Brain microvascular endothelial cell (primary cell): ENCODE data around the gene RPTN.

ENCODE experiments used
- DNase-seq: peaks from one replicate; pipeline ENCODE4 v3.0.0-alpha.2; 2020
- H3K27ac ChIP-seq: fragments of 250-450 bp; sonication (Bioruptor Pico); 2 replicates; pipeline ENCODE4 v1.5.1; 2020; ENCODE audit warnings: mild to moderate bottlenecking, moderate library complexity
- H3K27me3 ChIP-seq: fragments of 250-450 bp; sonication (Bioruptor Pico); replicated peaks from 2 replicates; pipeline ENCODE4 v1.5.1; 2020; ENCODE audit warnings: mild to moderate bottlenecking
- H3K36me3 ChIP-seq: fragments of 250-450 bp; sonication (Bioruptor Pico); replicated peaks from 2 replicates; pipeline ENCODE4 v1.5.1; 2020; ENCODE audit warnings: mild to moderate bottlenecking
- H3K4me3 ChIP-seq: 2 replicates; pipeline ENCODE4 v1.5.1; 2011; ENCODE audit warnings: low read depth, mild to moderate bottlenecking, control low read depth, low read length, moderate library complexity
- in situ Hi-C: cut with HindIII; loops from 2 replicates; pipeline ENCODE4 v1.10.0; 2017; ENCODE audit warnings: low sequenced_read_pairs, low pct_ligation_motif_present
- TF ChIP-seq, protein P1 (sequence below): IDR thresholded peaks from 2 replicates; pipeline ENCODE4 v1.5.1; 2011; ENCODE audit warnings: low read depth, mild to moderate bottlenecking, moderate library complexity, low read length, control low read depth, inconsistent platforms; ENCODE audit errors: missing control alignments

RPTN gene

DNA sequence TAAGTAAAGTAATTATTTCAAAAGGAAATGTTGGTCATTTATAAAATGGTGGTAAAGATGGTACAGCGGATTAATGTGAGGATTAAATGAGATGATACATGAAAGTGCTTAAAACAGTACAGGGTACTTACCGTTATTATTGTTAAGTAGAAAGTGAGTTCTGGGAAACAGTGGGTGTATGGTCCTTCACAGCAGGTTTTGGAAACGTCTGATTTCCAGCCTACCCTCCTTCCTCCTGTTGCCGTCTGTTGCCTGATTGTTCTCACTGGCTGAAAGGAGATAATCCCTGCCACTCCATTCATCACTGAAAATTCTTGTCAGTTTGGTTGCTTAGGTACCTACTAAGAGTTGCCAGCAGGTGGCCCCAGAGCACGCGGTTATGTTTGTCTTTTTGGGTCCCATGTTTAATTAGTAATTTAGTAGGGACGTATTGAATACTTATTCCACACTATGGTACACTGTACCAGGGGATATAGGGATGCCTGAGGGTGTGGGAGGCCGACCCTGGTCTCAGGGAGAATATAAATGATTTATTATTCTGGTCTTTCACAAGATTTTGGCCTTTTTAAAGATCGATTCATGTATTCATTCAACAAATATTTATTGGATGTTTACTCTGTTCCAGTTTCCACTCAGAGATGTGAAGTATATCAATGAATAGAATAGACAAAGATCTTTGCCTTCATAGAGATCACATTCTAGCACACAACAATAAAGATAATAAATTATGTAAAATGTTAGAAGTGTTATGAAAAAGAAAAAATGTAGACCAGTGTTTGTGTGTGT, 30.8 kb upstream of the RPTN start:
- peak overlapping the region; percentile 57 for H3K4me3 ChIP-seq
- peak; percentile 64 for DNase-seq
- no peaks in the 10 kb centered on the region for H3K27me3 ChIP-seq
- H3K27ac ChIP-seq, result no peak overlapping the region
- H3K36me3 ChIP-seq, result no peaks in the 10 kb centered on the region
- in situ Hi-C loops, result no loop called here
- TF ChIP-seq, protein P1, sequence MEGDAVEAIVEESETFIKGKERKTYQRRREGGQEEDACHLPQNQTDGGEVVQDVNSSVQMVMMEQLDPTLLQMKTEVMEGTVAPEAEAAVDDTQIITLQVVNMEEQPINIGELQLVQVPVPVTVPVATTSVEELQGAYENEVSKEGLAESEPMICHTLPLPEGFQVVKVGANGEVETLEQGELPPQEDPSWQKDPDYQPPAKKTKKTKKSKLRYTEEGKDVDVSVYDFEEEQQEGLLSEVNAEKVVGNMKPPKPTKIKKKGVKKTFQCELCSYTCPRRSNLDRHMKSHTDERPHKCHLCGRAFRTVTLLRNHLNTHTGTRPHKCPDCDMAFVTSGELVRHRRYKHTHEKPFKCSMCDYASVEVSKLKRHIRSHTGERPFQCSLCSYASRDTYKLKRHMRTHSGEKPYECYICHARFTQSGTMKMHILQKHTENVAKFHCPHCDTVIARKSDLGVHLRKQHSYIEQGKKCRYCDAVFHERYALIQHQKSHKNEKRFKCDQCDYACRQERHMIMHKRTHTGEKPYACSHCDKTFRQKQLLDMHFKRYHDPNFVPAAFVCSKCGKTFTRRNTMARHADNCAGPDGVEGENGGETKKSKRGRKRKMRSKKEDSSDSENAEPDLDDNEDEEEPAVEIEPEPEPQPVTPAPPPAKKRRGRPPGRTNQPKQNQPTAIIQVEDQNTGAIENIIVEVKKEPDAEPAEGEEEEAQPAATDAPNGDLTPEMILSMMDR, result peak; percentile 86

DNA sequence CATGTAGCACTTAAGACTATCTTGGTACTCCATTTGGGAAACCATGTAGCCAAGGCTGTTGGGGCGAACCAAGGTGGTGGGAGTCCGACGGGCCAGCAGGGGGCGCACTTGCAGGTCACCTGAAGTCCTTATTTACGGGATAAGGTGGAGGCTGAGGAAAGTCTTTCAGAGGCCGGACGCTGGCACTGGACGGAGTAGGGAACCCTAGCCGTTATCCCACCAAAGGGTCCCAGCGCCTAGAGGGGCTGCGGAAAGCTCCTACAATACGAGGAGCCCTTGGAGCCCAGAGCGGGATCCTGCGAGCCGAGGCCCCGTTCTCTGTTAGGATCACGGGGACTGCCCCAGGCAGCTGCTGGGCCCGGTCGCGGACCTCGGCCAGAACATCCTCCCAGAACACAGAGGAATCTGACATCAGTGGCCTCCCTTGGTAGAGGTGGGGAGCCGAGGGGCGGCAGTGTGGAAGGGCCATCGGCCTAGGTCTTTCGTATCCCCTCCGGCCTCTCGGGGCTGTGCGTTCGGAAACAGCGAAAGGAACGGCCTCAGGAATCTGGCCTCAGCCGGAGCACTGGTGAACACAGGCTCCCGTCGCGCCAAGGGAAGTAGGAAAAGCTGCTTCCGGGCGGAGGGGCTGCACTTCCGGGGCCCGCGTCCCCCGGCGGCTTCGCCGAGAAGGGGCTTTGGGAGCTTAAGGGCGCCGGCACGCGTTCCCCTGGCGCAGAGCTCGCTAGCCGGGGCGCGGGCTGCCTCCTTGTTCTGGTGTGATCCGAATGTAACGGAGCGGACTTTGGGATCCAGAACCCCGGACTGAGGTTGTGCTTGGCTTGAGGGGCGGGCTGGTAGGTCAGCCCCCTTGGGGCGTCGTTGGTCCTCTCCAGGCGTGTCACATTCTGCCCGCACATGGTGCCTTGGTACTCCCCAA, 29.9 kb upstream of the RPTN start:
- DNase-seq, result peak; percentile 40
- Histone ChIP-seq H3K27ac (no peak overlapping the region), H3K4me3 (peak overlapping the region; percentile 57), H3K36me3 (no peaks in the 10 kb centered on the region), H3K27me3 (no peaks in the 10 kb centered on the region)
- in situ Hi-C loops, result no loop called here
- TF ChIP-seq, protein P1, result peak; percentile 93

- Histone ChIP-seq H3K27ac (no peak overlapping the region), H3K36me3 (no peaks in the 10 kb centered on the region), H3K27me3 (no peaks in the 10 kb centered on the region), H3K4me3 (no peak overlapping the region)
- no peak for DNase-seq
- in situ Hi-C loops, result no loop called here
- TF ChIP-seq, protein P1, result no peak
Measured at GRCh38 chr1:152186556-152187285, 27.7 kb upstream of the RPTN start.

DNA sequence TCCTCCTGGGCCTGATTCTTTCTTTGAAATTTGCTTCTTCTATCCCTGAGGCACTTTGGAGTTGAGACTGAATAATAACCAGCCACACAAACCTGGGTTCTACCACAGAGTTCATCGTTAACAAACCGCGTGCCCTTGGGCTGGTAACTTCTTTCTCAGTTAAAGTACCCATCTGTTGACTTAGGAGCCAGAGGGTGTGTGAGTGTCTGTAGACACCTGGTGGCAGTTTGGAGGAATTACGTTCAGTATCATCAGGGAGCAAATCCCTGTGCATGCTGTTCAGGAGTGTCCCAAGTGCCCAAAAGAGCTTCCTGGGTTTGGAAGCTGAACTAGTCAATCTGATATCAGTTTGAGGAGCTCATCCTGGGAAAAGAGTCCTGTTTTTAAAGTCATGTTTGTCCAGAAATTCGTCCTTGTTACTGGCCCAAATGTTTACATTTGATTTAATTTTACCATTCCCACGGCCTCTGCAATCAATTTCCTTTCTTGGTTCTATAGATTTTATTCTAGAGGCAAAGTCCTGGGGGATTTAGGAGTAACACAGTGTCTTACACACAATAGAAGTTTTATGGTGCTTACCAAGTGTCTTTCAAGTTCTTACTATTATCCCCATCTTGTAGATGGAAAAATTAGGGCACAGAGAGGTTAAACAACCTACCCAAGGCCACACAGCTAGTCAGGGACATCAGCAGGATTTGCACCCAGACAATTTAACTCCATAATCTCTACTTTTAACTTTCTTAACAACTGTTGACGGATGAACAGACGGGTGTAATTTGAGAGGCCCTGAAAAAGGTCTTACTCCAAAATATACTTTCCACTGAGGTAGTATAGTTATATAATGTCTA, 26.7 kb upstream of the RPTN start:
- Histone ChIP-seq H3K27me3 (no peaks in the 10 kb centered on the region), H3K27ac (no peak overlapping the region), H3K36me3 (no peaks in the 10 kb centered on the region), H3K4me3 (no peak overlapping the region)
- in situ Hi-C loops, result no loop called here
- peak; percentile 75 for DNase-seq
- TF ChIP-seq, protein P1, result peak; percentile 88

- no peaks in the 10 kb centered on the region for H3K27me3 ChIP-seq
- no peak overlapping the region for H3K4me3 ChIP-seq
- H3K36me3 ChIP-seq, result no peaks in the 10 kb centered on the region
- DNase-seq, result peak; percentile 96
- TF ChIP-seq, protein P1, result no peak
- in situ Hi-C loops, result no loop called here
- peak overlapping the region; percentile 91 for H3K27ac ChIP-seq
Measured at GRCh38 chr1:152182944-152183361, 23.9 kb upstream of the RPTN start.
